Muscle layer of colon (tissue), 2 donors: ENCODE results near the gene IGLL5.
"Not testable (repeated sequence)": the region's sequence is repeated elsewhere in the genome, so short reads cannot be mapped to it uniquely, and the experiment has no call there.

Experiments
- H3K27ac ChIP-seq: one replicate; pipeline ENCODE4 v1.7.0; 2013; ENCODE audit warnings: low read depth, mild to moderate bottlenecking, low read length, moderate library complexity
- H3K27me3 ChIP-seq, 2 donors: one replicate each; pipeline ENCODE4 v1.7.0; 2013; ENCODE audit warnings: low read length in 2 of 2, mild to moderate bottlenecking in 2 of 2; ENCODE audit not compliant: insufficient read depth in 2 of 2, control insufficient read depth in 1 of 2
- H3K36me3 ChIP-seq: one replicate; pipeline ENCODE4 v1.7.0; 2013; ENCODE audit warnings: mild to moderate bottlenecking, low read length; ENCODE audit not compliant: insufficient read depth
- H3K4me1 ChIP-seq: one replicate; pipeline ENCODE4 v1.7.0; 2013; ENCODE audit warnings: mild to moderate bottlenecking, low read length; ENCODE audit not compliant: insufficient read depth
- H3K4me3 ChIP-seq, 2 donors: one replicate each; pipeline ENCODE4 v1.7.0; 2013; ENCODE audit warnings: low read length in 2 of 2, low read depth in 1 of 2, mild to moderate bottlenecking in 1 of 2, moderate library complexity in 1 of 2
- H3K9ac ChIP-seq: one replicate; pipeline ENCODE4 v1.7.0; 2013; ENCODE audit warnings: low read length
- H3K9me3 ChIP-seq: one replicate; pipeline ENCODE4 v1.7.0; 2013; ENCODE audit warnings: mild to moderate bottlenecking, low read length
- donor health status: abdominal sarcoma.
- donor health status: Adenocarcinoma of cecum.

Gene IGLL5

DNA sequence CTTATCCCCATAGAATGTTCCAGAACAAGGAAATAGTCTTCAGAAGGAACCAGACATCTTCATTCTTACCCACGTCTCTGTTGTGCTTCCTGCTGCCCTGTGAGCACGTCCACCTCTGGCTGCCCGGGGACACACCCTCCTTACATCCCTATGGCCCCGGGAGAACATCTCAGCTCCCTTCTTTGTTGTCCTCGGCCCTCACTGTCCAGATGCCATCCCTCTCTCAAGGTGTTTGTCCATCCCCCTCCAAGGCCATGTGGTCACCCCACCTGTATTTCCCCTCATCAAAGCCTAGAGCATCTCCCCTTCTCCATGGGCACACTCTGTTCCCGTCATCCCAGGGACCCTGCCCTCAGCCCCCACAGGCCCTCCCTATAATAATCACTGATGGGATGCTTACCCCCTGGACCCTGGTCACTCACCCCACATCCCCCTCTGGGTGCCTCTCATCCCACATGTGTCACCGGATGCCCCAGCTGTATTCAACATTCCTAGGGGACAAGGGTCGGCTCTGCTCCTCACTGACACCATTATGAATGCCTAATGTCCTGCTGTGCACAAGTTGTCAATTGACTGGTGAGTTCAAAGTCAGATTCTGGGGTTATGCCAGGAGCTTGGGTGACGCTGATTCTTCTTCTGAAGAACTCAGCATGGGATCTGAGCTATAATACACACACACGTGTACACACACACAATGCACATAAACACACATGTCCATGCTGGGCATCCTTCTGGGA lies 28.8 kb downstream of the IGLL5 start:
- H3K4me3 ChIP-seq, result no peak overlapping the region
- no peaks in the 10 kb centered on the region for H3K4me1 ChIP-seq
- no peaks in the 10 kb centered on the region for H3K27me3 ChIP-seq

GRCh38 chr22:22916952-22917290 lies 29.3 kb downstream of the IGLL5 start:
- Histone ChIP-seq H3K36me3 (no peaks in the 10 kb centered on the region), H3K27ac (no peak overlapping the region), H3K4me1 (no peaks in the 10 kb centered on the region), H3K9ac (no peak overlapping the region), H3K4me3 (no peak overlapping the region), H3K9me3 (no peaks in the 10 kb centered on the region), H3K27me3 (no peaks in the 10 kb centered on the region)

More for the DNA sequence above, 28.8 kb downstream of the IGLL5 start:
- Histone ChIP-seq H3K27ac (no peak overlapping the region), H3K9ac (no peak overlapping the region), H3K9me3 (no peaks in the 10 kb centered on the region), H3K36me3 (no peaks in the 10 kb centered on the region)

DNA sequence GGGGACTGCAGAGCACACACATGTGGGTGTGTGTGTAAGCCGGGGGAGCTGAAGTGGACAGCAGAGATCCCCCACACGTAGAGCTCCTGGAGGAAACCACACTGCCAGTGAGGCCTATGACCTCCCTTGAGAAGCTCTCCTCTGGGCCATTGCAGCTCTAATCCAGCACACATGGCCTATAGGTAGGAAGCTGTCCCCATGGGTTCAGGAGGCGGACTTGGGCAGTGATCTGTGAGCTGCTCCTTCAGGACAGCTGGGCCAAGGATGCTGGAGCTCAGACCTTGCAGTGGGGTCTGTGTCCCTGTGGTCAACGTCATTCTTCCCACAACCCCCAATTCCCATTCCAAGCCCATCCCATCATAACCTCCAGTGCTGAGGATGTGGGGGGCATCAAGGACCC lies 29.8 kb downstream of the IGLL5 start:
- no peak overlapping the region for H3K9ac ChIP-seq
- no peaks in the 10 kb centered on the region for H3K27me3 ChIP-seq
- H3K27ac ChIP-seq, result no peak overlapping the region
- H3K4me1 ChIP-seq, result no peaks in the 10 kb centered on the region
- H3K9me3 ChIP-seq, result no peaks in the 10 kb centered on the region
- H3K36me3 ChIP-seq, result no peaks in the 10 kb centered on the region
- no peak overlapping the region for H3K4me3 ChIP-seq

DNA sequence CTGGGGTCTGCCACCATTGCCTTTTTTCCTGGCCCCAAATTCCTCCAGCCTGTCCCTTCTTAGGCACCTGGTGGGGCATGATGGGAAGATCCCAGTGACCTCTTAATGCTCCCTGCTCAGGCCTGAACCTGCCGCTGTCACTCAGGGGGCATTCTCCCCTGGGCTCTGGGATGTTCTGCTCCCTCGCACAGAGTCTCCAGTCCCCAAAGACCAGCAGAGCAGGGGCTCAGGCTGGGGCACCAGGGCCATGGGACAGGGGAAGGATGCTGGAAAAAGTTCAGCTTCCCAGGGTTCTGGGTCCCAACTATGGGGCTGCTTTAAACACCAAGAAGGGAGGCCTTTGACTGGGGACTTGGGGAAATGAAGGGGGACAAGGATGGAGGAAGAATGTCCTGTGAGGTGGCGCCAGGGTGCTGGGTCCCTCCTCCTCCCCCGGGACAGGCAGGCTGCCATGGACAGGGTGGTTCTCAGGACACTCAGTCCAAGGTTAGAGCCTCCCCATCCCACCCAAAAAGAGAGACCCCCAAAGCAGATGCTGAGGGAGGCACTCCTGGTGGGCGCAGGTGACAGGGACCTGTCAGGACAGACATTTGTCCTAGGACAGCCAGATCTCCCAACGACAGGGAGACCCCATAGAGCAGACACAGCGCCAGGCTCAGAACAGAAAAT lies 30.8 kb downstream of the IGLL5 start:
- no peak overlapping the region for H3K9ac ChIP-seq
- H3K36me3 ChIP-seq, result no peaks in the 10 kb centered on the region
- no peaks in the 10 kb centered on the region for H3K4me1 ChIP-seq

DNA sequence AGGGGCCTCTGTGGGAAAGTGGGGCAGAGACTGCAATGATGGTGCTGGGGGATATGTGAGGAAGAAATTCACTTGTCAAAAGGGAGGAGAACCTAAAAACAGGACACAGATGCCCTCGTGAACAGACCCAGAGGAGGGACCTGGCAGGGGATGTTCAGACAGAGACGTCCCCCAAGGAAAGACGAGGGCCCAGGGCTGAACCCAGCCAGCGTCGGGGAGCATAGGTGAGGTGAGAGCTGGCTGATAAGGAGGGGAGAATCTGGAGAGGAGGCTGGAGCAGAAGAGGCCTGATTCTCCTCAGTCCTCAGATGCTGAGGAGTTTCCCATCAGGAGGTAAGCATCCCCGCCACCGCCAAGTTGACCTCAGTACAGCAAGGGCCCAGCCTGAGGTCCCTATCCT lies 31.4 kb downstream of the IGLL5 start:
- Histone ChIP-seq H3K4me1 (no peaks in the 10 kb centered on the region), H3K36me3 (no peaks in the 10 kb centered on the region), H3K27ac (no peak overlapping the region), H3K9me3 (no peaks in the 10 kb centered on the region), H3K9ac (no peak overlapping the region), H3K4me3 (no peak overlapping the region), H3K27me3 (no peaks in the 10 kb centered on the region)

More for the DNA sequence above, 30.8 kb downstream of the IGLL5 start:
- Histone ChIP-seq H3K27ac (no peak overlapping the region), H3K4me3 (no peak overlapping the region), H3K27me3 (no peaks in the 10 kb centered on the region), H3K9me3 (no peaks in the 10 kb centered on the region)

DNA sequence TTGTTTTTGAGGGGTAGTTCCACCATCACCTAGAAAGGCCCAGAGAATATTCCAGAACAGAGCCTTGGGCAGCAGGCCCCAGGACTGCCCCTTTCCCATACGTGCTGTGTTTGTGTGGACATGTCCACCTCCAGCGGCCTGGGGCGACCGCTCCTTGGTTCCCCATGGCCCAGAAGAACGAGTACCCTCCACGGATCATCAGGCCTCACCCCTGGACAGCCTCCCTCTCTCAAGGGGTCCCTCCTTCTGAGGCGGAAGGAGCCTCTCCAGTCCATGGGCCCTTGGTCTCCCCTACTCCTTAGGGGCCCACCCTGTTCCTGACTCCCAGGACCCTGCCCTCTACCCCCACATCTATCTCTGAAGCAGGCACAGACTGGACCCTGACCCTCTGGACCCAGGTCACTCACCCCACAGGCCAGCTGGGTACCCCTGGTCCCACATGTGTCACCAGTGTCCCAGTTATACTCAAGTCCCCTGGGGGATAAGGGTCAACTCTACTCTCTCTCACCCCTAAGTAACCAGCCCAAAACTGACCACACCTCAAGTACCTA lies 32.6 kb downstream of the IGLL5 start:
- Histone ChIP-seq H3K27me3 (no peaks in the 10 kb centered on the region), H3K4me3 (no peak overlapping the region), H3K9me3 (no peaks in the 10 kb centered on the region), H3K27ac (no peak overlapping the region), H3K36me3 (no peaks in the 10 kb centered on the region), H3K4me1 (no peaks in the 10 kb centered on the region), H3K9ac (no peak overlapping the region)

DNA sequence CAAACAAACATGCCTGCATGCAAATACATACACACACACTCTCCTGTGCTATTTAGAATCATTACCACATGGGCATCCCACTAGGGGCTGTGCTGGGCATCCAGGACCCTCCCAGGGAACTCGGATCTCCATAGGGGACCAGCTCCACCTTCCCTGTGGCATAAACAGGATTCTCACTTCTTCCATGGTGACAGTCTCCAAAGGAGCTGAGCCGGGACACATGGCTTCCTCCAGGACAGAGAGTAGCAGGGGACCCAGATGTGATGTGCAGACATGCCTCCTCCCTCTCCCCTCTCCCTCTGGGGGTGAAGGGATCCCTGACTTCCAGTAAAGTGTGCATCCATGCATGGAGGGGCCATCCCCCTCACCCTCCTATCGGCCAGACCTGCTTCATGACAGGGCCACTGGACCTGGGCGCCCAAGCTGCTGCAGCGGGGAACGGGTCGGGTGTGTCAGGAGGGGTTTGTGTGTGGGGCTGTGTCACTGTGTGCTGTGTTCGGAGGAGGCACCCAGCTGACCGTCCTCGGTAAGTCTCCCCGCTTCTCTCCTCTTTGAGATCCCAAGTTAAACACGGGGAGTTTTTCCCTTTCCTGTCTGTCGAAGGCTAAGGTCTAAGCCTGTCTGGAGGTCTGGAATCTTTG lies 33.4 kb downstream of the IGLL5 start:
- Histone ChIP-seq H3K27me3 (no peaks in the 10 kb centered on the region), H3K27ac (no peak overlapping the region), H3K4me1 (no peaks in the 10 kb centered on the region), H3K4me3 (no peak overlapping the region), H3K9me3 (no peaks in the 10 kb centered on the region), H3K36me3 (no peaks in the 10 kb centered on the region), H3K9ac (no peak overlapping the region)

DNA sequence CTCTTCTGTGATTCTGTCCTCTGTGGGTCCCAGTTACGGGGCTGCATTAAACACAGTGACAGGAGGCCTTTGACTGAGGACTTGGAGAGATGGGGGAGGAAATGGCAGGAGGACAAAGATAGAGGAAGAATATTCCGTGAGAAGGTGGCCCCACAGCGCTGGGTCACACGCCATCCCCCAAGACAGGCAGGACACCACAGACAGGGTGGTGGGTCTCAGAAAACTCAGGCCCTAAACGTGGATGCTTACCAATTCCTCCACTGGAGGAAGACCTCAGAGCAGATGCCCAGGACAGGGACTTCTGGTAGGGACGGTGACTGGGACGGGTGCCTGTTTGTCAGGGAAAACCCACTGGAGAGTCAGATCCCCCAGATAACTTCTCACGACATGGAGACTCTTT lies 34.0 kb downstream of the IGLL5 start:
- Histone ChIP-seq H3K36me3 (no peaks in the 10 kb centered on the region), H3K9ac (no peak overlapping the region), H3K9me3 (no peaks in the 10 kb centered on the region), H3K27ac (no peak overlapping the region), H3K4me3 (no peak overlapping the region), H3K27me3 (no peaks in the 10 kb centered on the region), H3K4me1 (no peaks in the 10 kb centered on the region)

DNA sequence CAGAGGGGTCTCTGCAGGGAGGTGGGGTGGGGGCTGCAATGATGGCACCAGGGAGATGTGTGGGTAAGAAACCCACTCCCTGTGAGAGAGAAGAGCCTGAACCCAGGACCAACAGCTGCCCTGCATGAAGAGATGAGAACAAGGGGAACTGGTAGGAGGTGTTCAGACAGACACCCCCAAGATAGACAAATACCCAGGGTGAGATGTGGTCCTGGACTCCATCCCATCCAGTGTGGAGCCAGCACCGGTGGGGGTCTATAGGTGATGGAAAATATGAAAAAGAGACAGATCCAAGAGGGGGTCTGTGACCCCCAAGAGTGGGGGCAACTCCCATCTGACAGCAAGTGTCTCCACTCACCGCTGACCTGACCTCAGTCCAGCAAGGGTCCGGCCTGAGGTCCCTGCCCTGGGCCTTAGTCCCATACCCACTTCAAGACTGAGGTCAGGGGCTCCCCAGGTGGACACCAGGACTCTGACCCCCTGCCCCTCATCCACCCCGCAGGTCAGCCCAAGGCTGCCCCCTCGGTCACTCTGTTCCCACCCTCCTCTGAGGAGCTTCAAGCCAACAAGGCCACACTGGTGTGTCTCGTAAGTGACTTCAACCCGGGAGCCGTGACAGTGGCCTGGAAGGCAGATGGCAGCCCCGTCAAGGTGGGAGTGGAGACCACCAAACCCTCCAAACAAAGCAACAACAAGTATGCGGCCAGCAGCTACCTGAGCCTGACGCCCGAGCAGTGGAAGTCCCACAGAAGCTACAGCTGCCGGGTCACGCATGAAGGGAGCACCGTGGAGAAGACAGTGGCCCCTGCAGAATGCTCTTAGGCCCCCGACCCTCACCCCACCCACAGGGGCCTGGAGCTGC lies 34.7 kb downstream of the IGLL5 start:
- not testable (repeated sequence) for H3K27me3 ChIP-seq, H3K4me1 ChIP-seq, H3K9ac ChIP-seq, H3K4me3 ChIP-seq, H3K9me3 ChIP-seq, H3K36me3 ChIP-seq, H3K27ac ChIP-seq

- H3K27ac ChIP-seq, result no peak overlapping the region
- peaks cover 0 to 2% of the 10 kb centered on the region in 2 donors for H3K27me3 ChIP-seq
- no peak overlapping the region for H3K9ac ChIP-seq
- H3K36me3 ChIP-seq, result no peaks in the 10 kb centered on the region
- no peak overlapping the region for H3K4me3 ChIP-seq
- no peaks in the 10 kb centered on the region for H3K4me1 ChIP-seq
- no peaks in the 10 kb centered on the region for H3K9me3 ChIP-seq
These were observed 35.3 kb downstream of the IGLL5 start for GRCh38 chr22:22922954-22923319.

- Histone ChIP-seq H3K27me3 (peaks cover 0 to 6% of the 10 kb centered on the region in 2 donors), H3K36me3 (no peaks in the 10 kb centered on the region), H3K4me3 (no peak overlapping the region), H3K27ac (no peak overlapping the region), H3K9ac (no peak overlapping the region), H3K4me1 (no peaks in the 10 kb centered on the region), H3K9me3 (no peaks in the 10 kb centered on the region)
These were observed 35.8 kb downstream of the IGLL5 start for GRCh38 chr22:22923379-22923778.
